IPS-NIHi11 (cell line): ENCODE data around the gene ANKS1A.
"Not testable (repeated sequence)": the region's sequence is repeated elsewhere in the genome, so short reads cannot be mapped to it uniquely, and the experiment has no call there.

Experiments used
- DNase-seq: peaks from one replicate; pipeline ENCODE4 v3.0.0; 2012; ENCODE audit warnings: mixed read lengths, low spot score

ANKS1A gene

DNA sequence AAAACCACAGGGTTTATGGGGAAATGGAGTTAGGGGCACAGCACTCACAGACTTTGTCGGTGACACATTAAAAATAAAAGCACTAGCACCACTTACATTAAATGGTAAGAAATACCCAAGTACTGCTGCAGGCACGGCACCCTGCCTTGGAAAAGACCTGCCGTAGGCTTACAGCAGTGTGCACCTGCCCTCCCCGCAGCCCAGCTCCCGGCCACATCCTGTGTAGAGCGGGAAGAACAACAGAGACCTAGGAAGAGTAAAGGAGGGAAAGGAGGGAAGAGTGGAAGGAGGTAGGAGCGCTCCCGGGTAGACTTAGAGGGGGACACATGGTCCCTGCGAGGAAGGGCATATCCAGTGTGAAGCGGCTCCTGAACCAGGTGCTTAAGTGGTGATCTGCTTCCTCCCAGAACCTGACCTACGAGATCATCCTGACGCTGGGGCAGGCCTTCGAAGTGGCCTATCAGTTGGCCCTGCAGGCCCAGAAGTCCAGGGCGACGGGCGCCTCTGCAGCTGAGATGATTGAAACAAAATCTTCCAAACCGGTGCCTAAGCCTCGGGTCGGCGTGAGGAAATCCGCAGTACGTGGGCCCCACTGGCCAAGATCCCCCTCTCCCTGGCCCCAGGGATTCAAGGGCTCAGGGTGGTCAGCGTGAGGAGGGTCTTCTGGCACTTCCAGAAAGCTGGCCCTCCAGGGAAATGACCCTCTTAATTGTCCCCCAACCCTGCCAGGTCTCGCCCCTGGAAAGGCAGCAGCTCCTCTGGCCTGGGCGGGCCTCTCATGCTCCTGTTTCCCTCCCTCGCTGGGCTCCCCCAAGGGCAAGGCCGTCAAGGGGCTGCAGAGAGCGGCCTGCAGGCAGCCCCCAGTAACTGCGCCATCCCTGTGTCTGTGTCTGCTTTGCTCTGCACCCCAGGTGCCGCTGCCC lies 196.6 kb downstream of the ANKS1A start:
- DNase-seq, result peak; percentile 11

DNA sequence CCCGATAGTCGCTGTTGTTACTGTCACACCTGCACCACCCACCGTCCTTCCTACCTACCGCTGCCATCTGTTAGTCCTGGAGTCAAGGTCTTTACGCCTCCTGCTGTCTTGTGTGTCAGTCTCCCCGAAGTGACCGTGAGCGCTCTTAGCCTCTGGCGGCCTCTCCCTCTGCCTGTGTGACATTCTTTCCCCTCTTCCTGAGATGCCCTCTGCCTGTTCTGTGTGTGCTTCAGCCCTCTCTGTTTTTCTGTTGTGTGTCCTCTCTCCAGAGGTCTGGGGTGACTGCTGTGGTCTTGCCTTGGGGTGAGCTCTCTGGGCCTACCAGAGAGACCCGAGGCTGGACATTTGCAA lies 197.2 kb downstream of the ANKS1A start:
- DNase-seq, result no peak

DNA sequence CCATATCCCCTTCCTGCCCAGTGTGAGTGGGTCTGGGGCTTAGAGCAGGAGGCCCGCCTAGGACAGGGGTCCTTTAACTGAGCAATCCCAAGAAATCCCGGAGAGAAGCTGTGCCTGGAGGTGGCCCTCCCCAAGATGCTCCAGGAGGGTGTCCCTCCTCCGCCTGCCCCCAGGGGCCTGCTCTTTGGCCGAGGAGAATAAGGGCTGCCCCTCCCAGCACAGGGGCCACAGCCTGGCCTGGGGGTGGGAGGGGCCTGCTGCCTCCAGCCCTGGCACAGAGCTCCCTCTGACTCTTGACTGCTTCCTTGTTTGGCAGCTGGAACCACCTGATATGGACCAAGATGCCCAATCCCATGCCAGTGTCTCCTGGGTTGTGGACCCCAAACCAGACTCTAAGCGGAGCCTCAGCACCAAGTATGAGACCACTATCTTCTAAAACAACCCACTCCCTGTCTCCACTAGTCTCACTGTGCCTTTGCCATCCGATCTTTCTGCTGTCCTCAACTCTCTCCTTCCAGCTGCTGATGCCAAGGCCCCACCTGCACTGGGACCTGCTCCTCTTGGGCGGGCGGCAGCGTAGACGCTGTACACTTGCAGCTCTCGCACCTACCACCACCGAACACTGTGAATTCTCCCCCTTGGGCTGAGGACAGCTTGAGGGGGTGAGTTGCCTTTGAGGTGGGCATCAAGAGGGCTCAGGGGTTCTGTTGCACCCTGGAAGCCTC lies 197.7 kb downstream of the ANKS1A start:
- peak; percentile 4 for DNase-seq

DNA sequence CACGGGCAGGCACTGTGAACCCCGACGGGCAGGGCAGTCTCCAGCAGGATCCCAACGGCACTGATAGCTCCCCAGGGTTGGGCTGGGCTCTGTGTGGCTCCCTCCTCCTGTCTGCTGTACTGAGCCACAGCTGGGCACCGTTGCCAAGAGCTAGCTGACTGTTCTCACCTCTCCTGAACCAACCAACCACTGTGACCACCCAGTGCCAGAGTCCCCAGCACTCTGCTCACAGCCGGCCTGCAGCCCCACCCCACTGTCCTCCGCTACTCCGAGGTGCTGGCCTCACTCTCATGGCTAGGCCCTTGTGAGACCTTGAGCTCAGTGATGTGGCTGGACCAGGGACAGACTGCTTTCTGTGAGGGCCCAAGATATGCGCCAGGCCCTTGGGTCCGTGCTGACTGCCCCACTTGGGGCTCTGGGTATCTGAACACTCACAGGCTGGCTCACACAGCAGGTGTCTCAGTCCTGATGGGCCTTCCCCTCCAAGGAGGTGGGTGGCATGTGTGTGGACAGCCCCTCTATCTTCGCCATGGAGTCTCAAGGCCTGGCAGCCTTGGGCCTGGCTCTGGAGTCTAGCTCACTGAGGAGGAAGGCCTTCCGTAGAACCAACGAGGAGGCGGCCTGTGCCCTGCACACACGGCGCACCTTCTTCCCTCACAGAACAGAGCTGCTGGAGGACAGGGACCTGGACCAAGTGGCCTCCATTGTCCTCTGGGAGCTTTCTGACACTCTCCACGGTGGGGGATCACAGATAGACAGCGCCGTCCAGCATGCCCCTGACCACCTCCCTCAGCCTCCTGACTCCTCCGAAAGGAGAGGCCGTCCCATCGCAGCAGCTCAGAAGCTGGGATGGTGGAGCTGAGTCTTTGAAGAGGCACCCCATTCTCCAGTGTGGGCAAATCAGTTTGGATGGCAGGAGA lies 198.6 kb downstream of the ANKS1A start:
- peak; percentile 2 for DNase-seq

DNA sequence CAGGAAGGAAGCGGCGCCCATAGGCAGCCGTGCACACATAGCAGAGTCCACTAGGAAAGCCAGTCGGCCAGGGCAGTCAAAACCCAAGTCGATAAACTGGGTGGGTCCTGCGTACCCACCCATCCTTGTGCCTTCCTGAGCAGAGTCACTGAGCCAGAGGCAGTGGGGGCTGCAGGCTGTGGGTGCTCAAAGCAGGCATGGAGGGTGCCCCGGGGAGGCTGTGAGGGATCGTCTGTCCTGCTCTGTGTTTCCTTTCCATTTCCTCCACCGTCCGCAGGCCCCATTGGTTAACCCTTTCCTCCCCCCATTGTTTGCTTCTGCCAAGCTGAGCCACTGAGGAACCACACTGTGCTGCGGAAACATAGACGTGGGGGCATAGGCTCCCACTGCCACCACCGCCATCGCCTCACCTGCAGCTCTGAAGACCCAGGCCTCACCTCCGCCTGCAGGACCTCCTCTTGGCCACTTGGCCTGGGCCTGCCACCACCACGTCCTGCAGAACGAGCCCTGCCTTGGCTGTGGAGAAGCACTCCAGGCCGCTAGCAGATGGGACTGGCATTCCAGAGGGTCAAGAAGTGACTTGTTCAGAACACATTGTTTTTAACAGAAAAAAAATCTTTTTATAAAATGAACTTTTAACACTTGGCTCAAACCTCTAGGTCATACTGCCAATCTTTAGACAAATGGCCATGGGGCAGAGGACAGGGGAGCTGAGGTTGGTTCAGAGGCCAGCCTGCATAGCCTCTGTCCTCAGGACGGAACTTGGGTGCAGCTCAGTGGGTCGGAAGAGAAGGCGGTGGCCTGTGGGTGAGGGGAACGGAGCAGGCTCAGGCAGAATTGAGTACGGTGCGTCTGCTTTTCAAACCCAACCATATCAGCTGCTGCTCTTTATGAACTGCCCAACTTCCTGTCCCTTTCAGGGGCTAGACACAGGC lies 199.5 kb downstream of the ANKS1A start:
- peak; percentile 8 for DNase-seq

DNA sequence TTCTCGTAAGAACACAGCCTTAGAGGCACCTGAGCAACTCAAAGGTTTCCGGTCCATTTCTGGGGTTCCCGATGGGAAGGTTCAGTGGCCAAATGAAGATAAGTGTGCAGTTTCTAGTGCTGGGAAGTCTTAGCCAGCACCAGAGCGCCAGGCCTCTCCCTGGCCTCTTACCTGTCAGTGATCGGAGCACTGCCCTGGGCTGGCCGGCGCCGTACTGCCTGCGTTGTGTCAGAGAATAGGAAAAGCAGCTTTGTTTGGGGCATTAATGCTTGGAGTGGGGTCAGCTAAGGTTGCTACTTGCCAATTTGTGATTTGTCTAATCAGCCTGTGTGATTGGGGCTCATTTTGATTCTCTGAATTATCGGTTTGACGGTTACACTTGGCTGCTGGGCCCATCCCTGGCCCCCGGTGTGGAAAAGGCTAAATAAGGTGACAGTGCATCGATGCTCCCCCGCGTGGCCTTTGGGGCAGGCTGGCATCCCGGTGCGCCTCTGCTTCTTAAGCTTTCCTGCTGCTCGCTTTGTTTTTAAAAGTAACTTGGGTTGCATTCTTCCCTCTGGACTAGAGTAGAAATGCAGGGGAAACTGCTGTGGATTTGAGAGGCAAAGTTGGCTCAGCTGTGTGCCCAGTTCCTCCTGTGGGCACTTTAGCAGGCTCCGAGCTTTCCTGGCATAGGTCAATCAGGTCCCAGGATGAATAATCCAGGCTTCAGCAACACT lies 200.3 kb downstream of the ANKS1A start:
- peak; percentile 8 for DNase-seq

DNA sequence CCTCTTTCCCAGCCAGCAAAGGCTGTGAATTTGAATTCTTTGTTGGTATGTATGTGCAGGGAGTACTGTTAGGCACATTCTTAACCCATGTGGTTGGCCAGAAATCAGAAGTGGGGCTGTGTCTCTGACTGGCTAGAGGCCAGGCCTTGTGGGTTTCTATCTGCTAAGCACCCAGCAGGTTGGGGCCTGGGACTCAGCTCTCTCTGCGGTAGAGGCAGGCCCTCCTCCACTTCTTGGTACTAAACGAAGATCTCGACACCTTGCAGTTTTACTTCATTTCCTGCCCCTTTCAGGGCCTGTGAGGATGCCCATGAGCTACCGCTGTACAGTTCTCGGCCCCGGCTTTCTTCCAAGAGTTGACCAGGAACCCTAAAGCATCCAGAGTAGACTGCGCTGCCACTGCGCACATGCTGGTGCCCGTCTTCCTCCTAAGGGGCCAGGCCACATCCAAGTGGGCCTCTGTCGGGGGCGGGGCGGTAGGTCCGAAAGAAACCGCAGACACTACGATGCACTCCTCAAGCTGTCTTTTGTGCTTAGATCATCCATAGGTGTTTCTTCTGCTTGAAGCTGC lies 201.0 kb downstream of the ANKS1A start:
- DNase-seq, result peak; percentile 10

DNA sequence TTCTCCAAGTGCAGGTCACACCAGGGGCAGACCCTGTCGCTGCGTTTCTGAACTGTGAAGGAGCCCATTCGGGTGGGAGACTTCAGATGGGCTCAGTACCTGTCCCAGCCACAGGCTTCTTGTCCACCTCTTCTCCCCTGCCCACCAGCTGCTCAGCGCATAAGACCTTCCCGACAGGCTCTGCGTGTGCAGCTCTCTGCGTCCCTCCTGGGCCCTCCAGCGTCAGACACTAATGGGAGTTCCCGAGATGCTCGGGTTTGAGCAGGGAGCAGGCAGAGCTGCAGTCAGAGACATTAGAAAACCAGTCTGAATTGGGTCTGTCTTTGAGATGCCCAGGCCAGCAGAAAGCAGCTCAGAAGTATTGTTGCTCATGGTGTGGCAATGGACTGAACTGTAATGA lies 201.7 kb downstream of the ANKS1A start:
- peak; percentile 2 for DNase-seq

DNA sequence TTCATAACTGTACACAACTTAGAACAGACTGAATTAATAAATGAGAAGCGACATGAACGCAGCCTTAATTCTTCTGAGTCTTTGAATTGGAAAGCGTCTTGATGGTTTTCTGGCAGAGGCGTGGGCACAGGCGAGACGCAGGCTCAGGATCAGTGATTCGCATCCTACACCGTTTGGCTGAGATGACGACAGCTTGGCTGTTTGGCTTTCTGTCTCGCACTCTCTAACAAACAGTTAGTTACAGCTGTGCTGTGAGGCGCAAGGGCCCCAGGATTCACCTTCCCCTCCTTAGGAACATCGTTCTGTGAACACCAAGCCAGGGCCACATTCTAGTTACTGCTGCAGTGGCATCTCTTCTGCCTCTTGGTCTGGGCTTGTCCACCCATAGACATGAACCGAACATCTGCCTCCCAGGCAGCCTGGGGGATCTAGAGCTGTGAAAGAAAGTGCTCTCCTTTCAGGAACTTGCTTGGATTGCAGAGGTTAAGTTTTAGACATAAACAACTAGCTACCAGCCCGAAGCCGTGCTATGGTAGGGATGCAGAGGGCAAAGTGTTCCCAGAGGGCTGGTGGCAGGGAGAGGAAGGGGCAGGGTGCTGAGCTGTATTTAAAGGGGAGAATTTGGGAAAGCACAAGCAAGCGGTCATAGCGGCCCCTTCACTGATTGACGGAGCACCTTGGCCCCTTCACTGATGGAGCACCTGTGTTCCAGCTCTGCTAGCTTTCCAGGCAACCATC lies 202.5 kb downstream of the ANKS1A start:
- no peak for DNase-seq

DNA sequence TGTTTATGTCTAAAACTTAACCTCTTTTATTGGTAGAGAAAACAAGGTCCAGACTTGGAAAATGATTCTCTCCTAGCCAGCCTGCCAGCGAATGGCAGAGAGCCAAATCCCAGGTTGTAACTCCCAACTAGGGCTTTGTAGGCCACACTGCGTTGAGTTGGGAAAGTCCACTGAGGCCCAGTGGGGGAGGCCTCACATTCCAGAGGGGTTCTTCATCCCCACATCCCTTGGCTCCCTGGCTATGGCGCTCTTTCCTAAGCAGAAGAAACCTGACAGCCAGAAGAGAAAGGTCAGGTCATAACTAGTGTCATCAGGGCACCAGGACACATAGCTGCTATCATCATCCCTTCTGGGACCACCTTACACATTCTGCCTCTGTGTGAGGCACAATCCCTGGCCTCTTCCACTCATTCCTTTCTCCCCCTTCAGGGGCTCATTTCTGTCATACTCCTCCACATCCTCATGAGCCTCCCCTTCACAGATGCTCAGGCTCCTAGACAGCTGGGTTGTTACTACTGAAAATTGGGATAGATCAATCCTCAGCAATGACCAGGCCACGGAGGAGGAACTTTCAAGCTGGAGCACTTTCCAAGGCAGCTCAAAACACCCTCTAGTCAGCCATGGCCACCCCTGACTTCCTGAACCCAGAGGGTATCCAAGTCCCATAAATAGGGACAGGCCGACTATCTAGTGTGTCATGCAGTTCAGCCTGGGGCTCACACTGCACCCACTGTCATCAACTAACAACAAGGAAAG lies 203.5 kb downstream of the ANKS1A start:
- peak; percentile 7 for DNase-seq

DNA sequence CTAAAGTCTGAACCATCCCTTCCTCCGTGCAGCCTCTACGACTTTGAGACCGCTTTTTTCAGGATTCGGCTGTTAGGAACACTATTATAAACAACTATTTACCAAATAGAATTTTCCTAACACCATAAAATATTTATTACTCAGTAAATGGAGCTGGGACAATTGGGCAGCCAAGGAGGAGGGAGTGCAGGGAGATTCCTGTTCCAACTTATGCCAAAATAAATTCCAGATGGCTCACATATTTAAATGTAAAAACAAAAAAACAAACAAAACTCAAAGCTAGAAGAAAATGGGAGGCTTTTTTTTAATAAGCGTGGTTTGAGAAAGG lies 204.0 kb downstream of the ANKS1A start:
- no peak for DNase-seq

DNA sequence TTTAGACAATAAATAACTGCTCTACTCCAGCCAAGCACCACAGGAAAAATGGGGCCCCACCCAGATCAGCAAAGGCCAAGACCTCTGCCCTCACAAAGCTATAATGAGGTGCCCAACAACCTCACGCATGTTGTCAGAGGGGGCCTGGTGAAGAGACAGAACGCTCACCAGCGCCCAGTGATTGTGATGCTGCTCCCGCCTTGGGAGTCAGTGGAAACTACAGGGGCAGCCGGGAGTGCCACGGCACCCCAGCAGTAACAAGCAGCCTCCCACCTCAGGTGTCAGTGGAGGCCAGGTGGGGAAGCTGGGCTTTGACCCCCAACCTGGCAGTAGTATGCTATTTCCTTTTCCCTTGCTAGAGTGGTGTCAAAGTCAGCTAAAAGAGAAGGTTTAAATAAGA lies 204.7 kb downstream of the ANKS1A start:
- DNase-seq, result no peak

DNA sequence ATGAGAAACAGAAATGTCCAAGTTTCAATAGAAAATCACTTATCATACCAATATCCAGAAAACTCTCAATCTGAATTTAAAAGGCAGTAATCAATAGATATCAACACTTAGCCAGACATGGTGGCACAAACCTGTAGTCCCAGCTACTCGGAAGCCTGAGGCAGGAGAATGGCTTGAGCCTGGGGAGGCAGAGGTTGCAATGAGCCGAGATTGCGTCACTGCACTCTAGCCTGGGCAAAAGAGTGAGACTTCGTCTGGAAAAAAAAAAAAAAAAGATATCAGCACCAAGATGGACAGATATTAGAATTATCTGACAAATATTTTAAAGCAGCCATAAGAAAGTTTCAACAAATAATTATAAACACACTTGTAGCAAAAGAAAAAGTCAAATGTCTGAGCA lies 205.1 kb downstream of the ANKS1A start:
- no peak for DNase-seq

DNA sequence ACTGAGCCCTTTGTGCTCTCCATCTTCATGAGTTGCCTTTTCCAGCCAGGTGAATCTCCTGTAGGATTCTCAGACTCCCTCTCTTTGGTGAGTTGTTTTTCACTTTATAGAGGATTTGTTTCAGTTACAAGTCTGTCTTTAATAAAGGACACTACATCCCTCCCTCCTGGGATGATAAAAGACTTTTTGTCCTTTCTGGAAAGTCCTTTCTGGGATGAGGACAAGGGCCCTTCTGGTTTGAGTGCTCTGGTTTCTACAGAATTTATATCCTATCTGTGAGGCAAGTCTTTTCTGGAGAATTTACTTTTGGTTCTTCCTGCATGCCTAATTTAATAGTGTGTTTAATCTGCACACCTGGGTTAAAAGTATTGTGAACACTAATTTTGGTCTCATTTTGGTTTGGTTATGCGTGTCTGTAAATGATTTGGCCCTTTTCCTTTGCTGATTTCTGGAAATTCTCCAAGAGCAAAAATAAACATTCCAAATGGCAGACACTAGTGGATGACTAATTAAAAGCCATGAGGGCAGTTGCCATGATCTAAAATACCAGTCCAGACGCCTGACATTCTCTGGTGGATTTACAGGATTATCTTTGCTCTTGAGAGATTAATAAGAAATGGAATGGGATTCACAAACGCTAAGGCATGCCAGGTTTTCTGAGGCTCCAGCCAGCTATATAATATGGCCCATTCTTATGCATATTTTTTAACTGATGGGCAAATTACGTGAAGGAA lies 207.2 kb downstream of the ANKS1A start:
- DNase-seq, result no peak

DNA sequence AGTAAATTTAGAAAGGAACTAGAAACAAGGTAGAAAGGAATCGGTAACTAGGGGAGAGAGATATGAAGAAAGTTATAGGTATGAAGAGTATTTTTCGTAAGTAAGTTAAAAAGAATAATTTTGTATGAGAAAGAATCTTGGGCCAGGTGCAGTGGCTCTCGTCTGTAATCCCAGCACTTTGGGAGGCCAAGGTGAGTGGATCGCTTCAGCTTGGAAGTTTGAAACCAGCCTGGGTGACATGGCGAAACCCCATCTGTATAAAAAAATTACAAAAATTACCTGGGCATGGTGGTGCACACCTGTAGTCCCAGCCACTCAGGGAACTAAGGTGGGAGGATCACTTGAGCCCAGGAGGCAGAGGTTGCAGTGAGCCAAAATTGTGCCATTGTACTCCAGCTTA lies 210.1 kb downstream of the ANKS1A start:
- no peak for DNase-seq

DNA sequence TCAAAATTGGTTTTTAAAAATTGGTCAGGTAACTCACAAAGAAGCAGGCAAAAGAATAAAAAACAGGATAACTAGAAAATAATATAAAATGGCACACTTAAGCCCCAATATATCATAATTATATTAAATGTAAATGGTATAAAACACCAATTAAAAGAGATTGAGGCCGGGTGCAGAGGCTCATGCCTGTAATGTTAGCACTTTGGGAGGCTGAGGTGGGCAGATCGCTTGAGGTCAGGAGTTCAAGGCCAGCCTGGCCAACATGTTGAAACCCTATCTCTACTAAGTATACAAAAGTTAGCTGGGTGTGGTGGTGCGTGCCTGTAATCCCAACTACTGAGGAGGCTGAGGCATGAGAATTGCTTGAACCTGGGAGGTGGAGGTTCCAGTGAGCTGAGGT lies 216.0 kb downstream of the ANKS1A start:
- DNase-seq, result no peak

DNA sequence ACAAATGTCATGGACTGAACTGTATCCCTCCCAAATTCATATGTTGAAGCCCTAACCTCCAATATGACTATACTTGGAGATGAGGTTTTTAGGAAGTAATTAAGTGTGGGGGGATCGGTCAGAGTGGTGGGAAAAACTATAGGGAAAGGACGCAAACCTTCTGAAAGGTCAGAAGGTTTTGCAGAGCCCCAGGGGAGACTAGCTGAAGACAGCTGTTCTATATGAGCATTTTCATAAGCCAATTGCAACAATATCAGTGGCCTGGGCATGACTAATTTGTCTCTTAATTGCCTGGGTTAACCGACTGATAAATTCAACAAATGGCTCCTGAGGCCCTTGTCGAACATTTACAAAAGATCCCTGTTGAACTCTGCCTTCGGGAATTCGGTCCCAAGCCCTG lies 217.0 kb downstream of the ANKS1A start:
- DNase-seq, result not testable (repeated sequence)

DNA sequence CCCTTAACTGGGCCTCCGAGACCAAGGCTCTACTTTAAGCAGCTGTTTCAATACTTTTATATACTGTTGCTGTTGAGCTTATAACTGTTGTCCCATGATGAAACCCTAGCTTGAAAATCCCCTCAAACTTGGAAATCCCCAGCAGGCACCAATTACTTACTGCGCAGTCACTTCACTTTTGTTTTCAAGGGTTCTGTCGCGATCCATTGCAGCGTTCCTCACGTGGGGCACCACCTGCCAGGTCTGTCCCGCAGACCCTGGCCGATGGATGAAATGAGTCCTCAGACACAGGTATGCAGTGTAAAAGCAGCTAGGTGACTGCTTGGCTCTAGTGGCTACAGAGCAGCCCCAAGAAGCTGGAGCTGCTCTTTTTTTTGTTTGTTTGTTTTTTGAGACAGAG lies 218.2 kb downstream of the ANKS1A start:
- not testable (repeated sequence) for DNase-seq
